Measurements from ENCODE around the gene AUNIP. TPM values are rescaled to one million over a fixed set of nuclear protein-coding genes. Genes with fewer than 3 reads are reported as not detected.

AUNIP gene
- total RNA-seq, 1 experiment from 2014 or later, result 12.1 TPM

DNA sequence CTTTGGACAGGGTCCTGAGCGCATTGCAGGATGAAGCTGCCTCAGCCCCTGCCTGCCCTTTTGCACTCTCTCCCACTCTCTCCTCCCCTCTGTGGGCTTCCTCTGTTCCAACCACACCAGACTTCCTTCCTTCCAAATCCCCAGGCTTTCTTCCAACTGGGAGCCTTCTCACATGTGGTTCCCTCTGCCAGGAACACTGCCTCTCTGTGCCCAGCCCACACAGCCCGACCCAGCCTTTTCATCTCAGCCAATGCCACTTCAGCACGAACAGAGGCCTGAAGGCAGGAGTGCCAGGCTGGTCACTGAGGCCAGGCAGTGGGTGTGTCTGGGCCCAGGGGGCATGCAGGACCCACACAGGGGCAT, 53.4 kb downstream of the AUNIP start:
- Histone ChIP-seq H2AFZ (ENCODE audit: low read depth, low read length, poor library complexity, severe bottlenecking) (no peak overlapping the region), H3K27ac (ENCODE audit: low read depth, low read length) (no peak overlapping the region), H3K4me3 (replicated peaks in 1 of 2; ENCODE audit: low read depth in 1 of 2, low read length in 2 of 2) (no peak overlapping the region), H4K20me1 (ENCODE audit: insufficient read depth) (no peaks in the 10 kb centered on the region), H3K9me3 (ENCODE audit: control insufficient read depth in 1 of 2, insufficient read depth in 1 of 2, low read depth in 1 of 2, low read length in 2 of 2) (no peaks in the 10 kb centered on the region), H3K79me2 (ENCODE audit: insufficient read depth, low read length) (no peaks in the 10 kb centered on the region), H3K4me1 (ENCODE audit: control insufficient read depth in 1 of 2, insufficient read depth in 2 of 2, low read length in 2 of 2) (peaks cover 3 to 5% of the 10 kb centered on the region in 2 experiments; a peak in 3 of 4 replicates), H3K27me3 (ENCODE audit: insufficient read depth, low read length) (no peaks in the 10 kb centered on the region), H3K36me3 (ENCODE audit: control insufficient read depth in 1 of 2, insufficient read depth in 2 of 2, low read length in 2 of 2) (no peaks in the 10 kb centered on the region; a peak in 1 of 4 replicates), H3K9me2 (ENCODE audit: insufficient read depth) (no peaks in the 10 kb centered on the region), H3K4me2 (ENCODE audit: low read length) (no peak overlapping the region), H3K9ac (ENCODE audit: low read length) (no peak overlapping the region)
- intact Hi-C loops (cut with micrococcal nuclease), result no loop called here
- ATAC-seq (no peak), DNase-seq (ENCODE audit: low read depth, low spot score) (no peak)
- CTCF ChIA-PET, result no interaction called here
- TF ChIP-seq, protein P1, sequence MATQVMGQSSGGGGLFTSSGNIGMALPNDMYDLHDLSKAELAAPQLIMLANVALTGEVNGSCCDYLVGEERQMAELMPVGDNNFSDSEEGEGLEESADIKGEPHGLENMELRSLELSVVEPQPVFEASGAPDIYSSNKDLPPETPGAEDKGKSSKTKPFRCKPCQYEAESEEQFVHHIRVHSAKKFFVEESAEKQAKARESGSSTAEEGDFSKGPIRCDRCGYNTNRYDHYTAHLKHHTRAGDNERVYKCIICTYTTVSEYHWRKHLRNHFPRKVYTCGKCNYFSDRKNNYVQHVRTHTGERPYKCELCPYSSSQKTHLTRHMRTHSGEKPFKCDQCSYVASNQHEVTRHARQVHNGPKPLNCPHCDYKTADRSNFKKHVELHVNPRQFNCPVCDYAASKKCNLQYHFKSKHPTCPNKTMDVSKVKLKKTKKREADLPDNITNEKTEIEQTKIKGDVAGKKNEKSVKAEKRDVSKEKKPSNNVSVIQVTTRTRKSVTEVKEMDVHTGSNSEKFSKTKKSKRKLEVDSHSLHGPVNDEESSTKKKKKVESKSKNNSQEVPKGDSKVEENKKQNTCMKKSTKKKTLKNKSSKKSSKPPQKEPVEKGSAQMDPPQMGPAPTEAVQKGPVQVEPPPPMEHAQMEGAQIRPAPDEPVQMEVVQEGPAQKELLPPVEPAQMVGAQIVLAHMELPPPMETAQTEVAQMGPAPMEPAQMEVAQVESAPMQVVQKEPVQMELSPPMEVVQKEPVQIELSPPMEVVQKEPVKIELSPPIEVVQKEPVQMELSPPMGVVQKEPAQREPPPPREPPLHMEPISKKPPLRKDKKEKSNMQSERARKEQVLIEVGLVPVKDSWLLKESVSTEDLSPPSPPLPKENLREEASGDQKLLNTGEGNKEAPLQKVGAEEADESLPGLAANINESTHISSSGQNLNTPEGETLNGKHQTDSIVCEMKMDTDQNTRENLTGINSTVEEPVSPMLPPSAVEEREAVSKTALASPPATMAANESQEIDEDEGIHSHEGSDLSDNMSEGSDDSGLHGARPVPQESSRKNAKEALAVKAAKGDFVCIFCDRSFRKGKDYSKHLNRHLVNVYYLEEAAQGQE (IDR thresholded peaks at IDR 0.05; ENCODE audit: low read depth), result no peak
- TF ChIP-seq RAD21 (IDR thresholded peaks at IDR 0.05; ENCODE audit: low read depth) (no peak), POLR2AphosphoS5 (IDR thresholded peaks at IDR 0.05; ENCODE audit: low read depth, low read length) (no peak), SRF (IDR thresholded peaks at IDR 0.05; ENCODE audit: low read depth) (no peak), ELF1 (IDR thresholded peaks at IDR 0.05; ENCODE audit: borderline replicate concordance, low read depth) (no peak), POLR2A (IDR thresholded peaks at IDR 0.05; ENCODE audit: borderline replicate concordance, extremely low read depth, insufficient read depth, insufficient read length) (no peak), EGR1 (IDR thresholded peaks at IDR 0.05; ENCODE audit: low read depth) (no peak), SIN3A (IDR thresholded peaks at IDR 0.05; ENCODE audit: low read depth) (no peak), YY1 (IDR thresholded peaks at IDR 0.05; ENCODE audit: extremely low read depth, insufficient replicate concordance, low read depth, low read length) (no peak), SP1 (IDR thresholded peaks at IDR 0.05; ENCODE audit: low read depth) (no peak), FOSL1 (IDR thresholded peaks at IDR 0.05; ENCODE audit: low read depth) (no peak), ZFX (IDR thresholded peaks at IDR 0.05) (no peak), EZH2phosphoT487 (IDR thresholded peaks at IDR 0.05; ENCODE audit: borderline replicate concordance) (no peak), EZH2 (IDR thresholded peaks at IDR 0.05) (no peak), ZNF274 (IDR thresholded peaks at IDR 0.05; ENCODE audit: low read depth, low read length) (no peak), TCF7L2 (IDR thresholded peaks at IDR 0.05; ENCODE audit: borderline replicate concordance, extremely low read depth, insufficient read depth, insufficient read length) (no peak), CEBPB (IDR thresholded peaks at IDR 0.05; ENCODE audit: low read depth) (no peak)
- TF ChIP-seq, protein P2, sequence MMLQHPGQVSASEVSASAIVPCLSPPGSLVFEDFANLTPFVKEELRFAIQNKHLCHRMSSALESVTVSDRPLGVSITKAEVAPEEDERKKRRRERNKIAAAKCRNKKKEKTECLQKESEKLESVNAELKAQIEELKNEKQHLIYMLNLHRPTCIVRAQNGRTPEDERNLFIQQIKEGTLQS (IDR thresholded peaks at IDR 0.05), result no peak
- TF ChIP-seq, protein P3, sequence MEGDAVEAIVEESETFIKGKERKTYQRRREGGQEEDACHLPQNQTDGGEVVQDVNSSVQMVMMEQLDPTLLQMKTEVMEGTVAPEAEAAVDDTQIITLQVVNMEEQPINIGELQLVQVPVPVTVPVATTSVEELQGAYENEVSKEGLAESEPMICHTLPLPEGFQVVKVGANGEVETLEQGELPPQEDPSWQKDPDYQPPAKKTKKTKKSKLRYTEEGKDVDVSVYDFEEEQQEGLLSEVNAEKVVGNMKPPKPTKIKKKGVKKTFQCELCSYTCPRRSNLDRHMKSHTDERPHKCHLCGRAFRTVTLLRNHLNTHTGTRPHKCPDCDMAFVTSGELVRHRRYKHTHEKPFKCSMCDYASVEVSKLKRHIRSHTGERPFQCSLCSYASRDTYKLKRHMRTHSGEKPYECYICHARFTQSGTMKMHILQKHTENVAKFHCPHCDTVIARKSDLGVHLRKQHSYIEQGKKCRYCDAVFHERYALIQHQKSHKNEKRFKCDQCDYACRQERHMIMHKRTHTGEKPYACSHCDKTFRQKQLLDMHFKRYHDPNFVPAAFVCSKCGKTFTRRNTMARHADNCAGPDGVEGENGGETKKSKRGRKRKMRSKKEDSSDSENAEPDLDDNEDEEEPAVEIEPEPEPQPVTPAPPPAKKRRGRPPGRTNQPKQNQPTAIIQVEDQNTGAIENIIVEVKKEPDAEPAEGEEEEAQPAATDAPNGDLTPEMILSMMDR (IDR thresholded peaks at IDR 0.05 in 2 of 3, conservative IDR thresholded peaks at IDR 0.05 in 1 of 3; ENCODE audit: borderline replicate concordance in 1 of 3, insufficient read depth in 1 of 3, low read depth in 2 of 3, low read length in 2 of 3), result no peak
- TF ChIP-seq, protein P4, sequence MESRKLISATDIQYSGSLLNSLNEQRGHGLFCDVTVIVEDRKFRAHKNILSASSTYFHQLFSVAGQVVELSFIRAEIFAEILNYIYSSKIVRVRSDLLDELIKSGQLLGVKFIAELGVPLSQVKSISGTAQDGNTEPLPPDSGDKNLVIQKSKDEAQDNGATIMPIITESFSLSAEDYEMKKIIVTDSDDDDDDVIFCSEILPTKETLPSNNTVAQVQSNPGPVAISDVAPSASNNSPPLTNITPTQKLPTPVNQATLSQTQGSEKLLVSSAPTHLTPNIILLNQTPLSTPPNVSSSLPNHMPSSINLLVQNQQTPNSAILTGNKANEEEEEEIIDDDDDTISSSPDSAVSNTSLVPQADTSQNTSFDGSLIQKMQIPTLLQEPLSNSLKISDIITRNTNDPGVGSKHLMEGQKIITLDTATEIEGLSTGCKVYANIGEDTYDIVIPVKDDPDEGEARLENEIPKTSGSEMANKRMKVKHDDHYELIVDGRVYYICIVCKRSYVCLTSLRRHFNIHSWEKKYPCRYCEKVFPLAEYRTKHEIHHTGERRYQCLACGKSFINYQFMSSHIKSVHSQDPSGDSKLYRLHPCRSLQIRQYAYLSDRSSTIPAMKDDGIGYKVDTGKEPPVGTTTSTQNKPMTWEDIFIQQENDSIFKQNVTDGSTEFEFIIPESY (IDR thresholded peaks at IDR 0.05; ENCODE audit: extremely low read depth, insufficient replicate concordance, low read length), result no peak
- POLR2A ChIA-PET, result no interaction called here
- BruUV-seq (replicated peaks), result no TSS peak
- RAD21 ChIA-PET (ENCODE audit: low non-redundant PET in 1 of 2, low total read pairs in 2 of 2, uncharacterized antibody in 2 of 2, unreplicated experiment in 2 of 2), result no interaction called here

Measured in HCT116 (cell line).